HCT116 (cell line): ENCODE results near the gene CBX4. TPM values are rescaled to one million over a fixed set of nuclear protein-coding genes. Genes with fewer than 3 reads are reported as not detected.

Experiments
- ATAC-seq: fragments of 200-7000 bp; cut with Tn5 transposase; 2 replicates; pipeline ENCODE4 v1.9.1; 2020; ENCODE audit warnings: mild to moderate bottlenecking, moderate library complexity
- BruUV-seq: library from RNA; stranded (reverse); fragments of 400-500 nt; replicated peaks from 2 replicates; lab custom pipeline; 2021; lab: Mats Ljungman, UMichigan
- CTCF ChIA-PET: fragments of 300-600 bp; sonication (Branson Sonifier 250); formaldehyde crosslinking; loops from one replicate; lab custom pipeline; 2021; ENCODE audit warnings: antibody characterized with exemption; lab: Charles Lee
- POLR2A ChIA-PET: fragments of 300-600, 350-600 bp; sonication (Branson Sonifier 250); formaldehyde crosslinking; loops from one replicate; lab custom pipeline; 2021; ENCODE audit warnings: antibody characterized with exemption; lab: Charles Lee
- RAD21 ChIA-PET, 2 experiments: fragments of 300-600 bp; sonication (Branson Sonifier 250); formaldehyde crosslinking; loops; one replicate each; lab custom pipeline; 2023; ENCODE audit warnings: low total read pairs in 2 of 2; ENCODE audit not compliant: uncharacterized antibody in 2 of 2, unreplicated experiment in 2 of 2, low non-redundant PET in 1 of 2; lab: Charles Lee
- DNase-seq: peaks from one replicate; pipeline ENCODE4 v3.0.0-alpha.2; 2010; ENCODE audit warnings: low read depth, low spot score
- H2AFZ ChIP-seq: fragments of 200-600 bp; shearing (Covaris generic), sonication (generic); 2 replicates; pipeline ENCODE4 v1.6.1; 2017; ENCODE audit warnings: low read depth, mixed run types, mixed read lengths, antibody characterized with exemption, low read length; ENCODE audit not compliant: poor library complexity, severe bottlenecking
- H3K27ac ChIP-seq: 2 replicates; pipeline ENCODE4 v1.5.1; 2012; ENCODE audit warnings: low read depth, low read length
- H3K27me3 ChIP-seq: fragments of 200-600 bp; sonication (generic); 2 replicates; pipeline ENCODE4 v1.6.1; 2016; ENCODE audit warnings: mixed run types, low read length, mixed read lengths; ENCODE audit not compliant: insufficient read depth
- H3K36me3 ChIP-seq, 2 experiments: fragments of 200-500 bp in 1 of 2; fragments of 200-600 bp in 1 of 2; sonication (Bioruptor generic) in 1 of 2; sonication (generic) in 1 of 2; 2 replicates each; pipeline versions ENCODE4 v1.5.1 to v1.6.1; 2014 to 2016; ENCODE audit warnings: low read length in 2 of 2, inconsistent platforms in 1 of 2, mixed read lengths in 1 of 2, mixed run types in 1 of 2; ENCODE audit not compliant: insufficient read depth in 2 of 2, control insufficient read depth in 1 of 2
- H3K4me1 ChIP-seq, 2 experiments: fragments of 200-600 bp in 1 of 2; sonication (generic) in 1 of 2; 2 replicates each; pipeline versions ENCODE4 v1.5.1 to v1.6.1; 2012 to 2017; ENCODE audit warnings: low read length in 2 of 2, inconsistent platforms in 1 of 2, mild to moderate bottlenecking in 1 of 2, mixed read lengths in 1 of 2, mixed run types in 1 of 2, moderate library complexity in 1 of 2; ENCODE audit not compliant: insufficient read depth in 2 of 2, control insufficient read depth in 1 of 2
- H3K4me2 ChIP-seq: fragments of 200-600 bp; sonication (generic); 2 replicates; pipeline ENCODE4 v1.6.1; 2017; ENCODE audit warnings: mixed run types, low read length, mixed read lengths
- H3K4me3 ChIP-seq, 2 experiments: fragments of 200-600 bp in 1 of 2; sonication (generic) in 1 of 2; replicated peaks in 1 of 2; 2 replicates each; pipeline ENCODE4 v1.5.1; 2011 to 2016; ENCODE audit warnings: low read length in 2 of 2, control low read depth in 1 of 2, low read depth in 1 of 2, mild to moderate bottlenecking in 1 of 2, mixed read lengths in 1 of 2, mixed run types in 1 of 2
- H3K79me2 ChIP-seq: fragments of 200-600 bp; sonication (generic); 2 replicates; pipeline ENCODE4 v1.6.1; 2017; ENCODE audit warnings: mild to moderate bottlenecking, mixed run types, low read length, moderate library complexity, mixed read lengths; ENCODE audit not compliant: insufficient read depth
- H3K9ac ChIP-seq: fragments of 200-600 bp; sonication (generic); 2 replicates; pipeline ENCODE4 v1.6.1; 2016; ENCODE audit warnings: low read length, mixed read lengths
- H3K9me2 ChIP-seq: fragments of 200-600 bp; sonication (generic), shearing (Covaris generic); 2 replicates; pipeline ENCODE4 v1.6.1; 2017; ENCODE audit warnings: mixed run types, mild to moderate bottlenecking, moderate library complexity; ENCODE audit not compliant: insufficient read depth
- H3K9me3 ChIP-seq, 2 experiments: fragments of 200-500 bp in 1 of 2; fragments of 200-600 bp in 1 of 2; sonication (Bioruptor generic) in 1 of 2; sonication (generic) in 1 of 2; 2 replicates each; pipeline ENCODE4 v1.6.1; 2014 to 2017; ENCODE audit warnings: low read length in 2 of 2, mixed read lengths in 2 of 2, inconsistent platforms in 1 of 2, low read depth in 1 of 2, mild to moderate bottlenecking in 1 of 2, mixed run types in 1 of 2, moderate library complexity in 1 of 2; ENCODE audit not compliant: control insufficient read depth in 1 of 2, insufficient read depth in 1 of 2
- H4K20me1 ChIP-seq: fragments of 200-600 bp; sonication (generic), shearing (Covaris generic); 2 replicates; pipeline ENCODE4 v1.6.1; 2017; ENCODE audit warnings: mixed run types, mild to moderate bottlenecking, moderate library complexity; ENCODE audit not compliant: insufficient read depth
- CBX3 ChIP-seq: IDR thresholded peaks from 2 replicates; pipeline ENCODE4 v1.6.1; 2012; ENCODE audit warnings: low read depth
- CEBPB ChIP-seq: IDR thresholded peaks from 2 replicates; pipeline ENCODE4 v1.6.1; 2012; ENCODE audit warnings: low read depth
- CTCF ChIP-seq, 3 experiments: fragments of 200-600 bp in 1 of 3; sonication (generic) in 1 of 3; IDR thresholded peaks in 2 of 3; conservative IDR thresholded peaks in 1 of 3; 2 replicates each; pipeline ENCODE4 v1.5.1; 2012 to 2017; ENCODE audit warnings: low read depth in 2 of 3, low read length in 2 of 3, antibody characterized with exemption in 1 of 3, borderline replicate concordance in 1 of 3, control low read depth in 1 of 3, mild to moderate bottlenecking in 1 of 3, mixed read lengths in 1 of 3, mixed run types in 1 of 3, moderate library complexity in 1 of 3; ENCODE audit not compliant: insufficient read depth in 1 of 3
- EGR1 ChIP-seq: IDR thresholded peaks from 2 replicates; pipeline ENCODE4 v1.6.1; 2012; ENCODE audit warnings: low read depth
- ELF1 ChIP-seq: IDR thresholded peaks from 2 replicates; pipeline ENCODE4 v1.6.1; 2012; ENCODE audit warnings: low read depth, borderline replicate concordance
- EZH2 ChIP-seq: fragments of 200-600 bp; sonication (generic); IDR thresholded peaks from 2 replicates; pipeline ENCODE4 v1.6.1; 2017; ENCODE audit warnings: antibody characterized with exemption, mixed run types
- EZH2phosphoT487 ChIP-seq: fragments of 200-600 bp; IDR thresholded peaks from 2 replicates; pipeline ENCODE4 v1.6.1; 2018; ENCODE audit warnings: antibody characterized with exemption, borderline replicate concordance
- FOSL1 ChIP-seq: IDR thresholded peaks from 2 replicates; pipeline ENCODE4 v1.6.1; 2012; ENCODE audit warnings: low read depth
- MAX ChIP-seq: IDR thresholded peaks from 2 replicates; pipeline ENCODE4 v1.6.1; 2012
- POLR2A ChIP-seq: IDR thresholded peaks from 2 replicates; pipeline ENCODE4 v1.7.0; 2011; ENCODE audit warnings: borderline replicate concordance; ENCODE audit not compliant: insufficient read depth, insufficient read length; ENCODE audit errors: extremely low read depth
- POLR2AphosphoS5 ChIP-seq: IDR thresholded peaks from 2 replicates; pipeline ENCODE4 v1.6.1; 2011; ENCODE audit warnings: mild to moderate bottlenecking, low read depth, low read length, moderate library complexity
- RAD21 ChIP-seq: IDR thresholded peaks from 2 replicates; pipeline ENCODE4 v1.6.1; 2012; ENCODE audit warnings: low read depth, mild to moderate bottlenecking
- SP1 ChIP-seq: IDR thresholded peaks from 2 replicates; pipeline ENCODE4 v1.6.1; 2012; ENCODE audit warnings: low read depth
- SRF ChIP-seq: IDR thresholded peaks from 2 replicates; pipeline ENCODE4 v1.6.1; 2012; ENCODE audit warnings: low read depth
- TCF7L2 ChIP-seq: IDR thresholded peaks from 2 replicates; pipeline ENCODE4 v1.7.0; 2011; ENCODE audit warnings: borderline replicate concordance, inconsistent platforms; ENCODE audit not compliant: insufficient read depth, insufficient read length; ENCODE audit errors: extremely low read depth
- YY1 ChIP-seq: IDR thresholded peaks from 2 replicates; pipeline ENCODE4 v1.6.1; 2011; ENCODE audit warnings: low read length, low read depth, moderate library complexity, mild to moderate bottlenecking; ENCODE audit not compliant: insufficient replicate concordance; ENCODE audit errors: extremely low read depth
- ZNF274 ChIP-seq: fragments of 200-500 bp; sonication (Bioruptor generic); IDR thresholded peaks from 2 replicates; pipeline ENCODE4 v1.6.1; 2014; ENCODE audit warnings: mild to moderate bottlenecking, low read depth, low read length, inconsistent platforms
- intact Hi-C: fragments of 100-400 bp; cut with micrococcal nuclease; formaldehyde crosslinking; loops from 2 replicates; pipeline ENCODE4 v1.10.0; 2022
- total RNA-seq: library from RNA; stranded (reverse); gene quantifications from one replicate; pipeline ENCODE4 v1.2.1, GENCODE V29; 2021; ENCODE audit not compliant: unreplicated experiment
- TF ChIP-seq, protein P1 (sequence below): IDR thresholded peaks from 2 replicates; pipeline ENCODE4 v1.6.1; 2012; ENCODE audit warnings: low read depth
- TF ChIP-seq, protein P2 (sequence below): IDR thresholded peaks from 2 replicates; pipeline ENCODE4 v1.6.1; 2012

The CBX4 gene
- total RNA-seq, 1 experiment from 2014 or later = 60.9 TPM

GRCh38 chr17:79802736-79803420, 36.4 kb downstream of the CBX4 start:
- no peaks in the 10 kb centered on the region for H3K36me3 ChIP-seq
- no peaks in the 10 kb centered on the region for H3K27me3 ChIP-seq
- POLR2A ChIA-PET = no interaction called here
- no peak for ATAC-seq
- TF ChIP-seq CTCF (IDR thresholded peaks at IDR 0.05 in 2 of 3, conservative IDR thresholded peaks at IDR 0.05 in 1 of 3; ENCODE audit: borderline replicate concordance in 1 of 3, insufficient read depth in 1 of 3, low read depth in 2 of 3, low read length in 2 of 3) (no peak), YY1 (no peak), EZH2 (no peak), SP1 (no peak), CEBPB (no peak), POLR2A (no peak), MAX (no peak), FOSL1 (no peak), ELF1 (no peak), EGR1 (no peak), ZNF274 (no peak), EZH2phosphoT487 (no peak), CBX3 (no peak), POLR2AphosphoS5 (no peak), TCF7L2 (no peak), RAD21 (no peak), SRF (no peak)
- TF ChIP-seq, protein P1, sequence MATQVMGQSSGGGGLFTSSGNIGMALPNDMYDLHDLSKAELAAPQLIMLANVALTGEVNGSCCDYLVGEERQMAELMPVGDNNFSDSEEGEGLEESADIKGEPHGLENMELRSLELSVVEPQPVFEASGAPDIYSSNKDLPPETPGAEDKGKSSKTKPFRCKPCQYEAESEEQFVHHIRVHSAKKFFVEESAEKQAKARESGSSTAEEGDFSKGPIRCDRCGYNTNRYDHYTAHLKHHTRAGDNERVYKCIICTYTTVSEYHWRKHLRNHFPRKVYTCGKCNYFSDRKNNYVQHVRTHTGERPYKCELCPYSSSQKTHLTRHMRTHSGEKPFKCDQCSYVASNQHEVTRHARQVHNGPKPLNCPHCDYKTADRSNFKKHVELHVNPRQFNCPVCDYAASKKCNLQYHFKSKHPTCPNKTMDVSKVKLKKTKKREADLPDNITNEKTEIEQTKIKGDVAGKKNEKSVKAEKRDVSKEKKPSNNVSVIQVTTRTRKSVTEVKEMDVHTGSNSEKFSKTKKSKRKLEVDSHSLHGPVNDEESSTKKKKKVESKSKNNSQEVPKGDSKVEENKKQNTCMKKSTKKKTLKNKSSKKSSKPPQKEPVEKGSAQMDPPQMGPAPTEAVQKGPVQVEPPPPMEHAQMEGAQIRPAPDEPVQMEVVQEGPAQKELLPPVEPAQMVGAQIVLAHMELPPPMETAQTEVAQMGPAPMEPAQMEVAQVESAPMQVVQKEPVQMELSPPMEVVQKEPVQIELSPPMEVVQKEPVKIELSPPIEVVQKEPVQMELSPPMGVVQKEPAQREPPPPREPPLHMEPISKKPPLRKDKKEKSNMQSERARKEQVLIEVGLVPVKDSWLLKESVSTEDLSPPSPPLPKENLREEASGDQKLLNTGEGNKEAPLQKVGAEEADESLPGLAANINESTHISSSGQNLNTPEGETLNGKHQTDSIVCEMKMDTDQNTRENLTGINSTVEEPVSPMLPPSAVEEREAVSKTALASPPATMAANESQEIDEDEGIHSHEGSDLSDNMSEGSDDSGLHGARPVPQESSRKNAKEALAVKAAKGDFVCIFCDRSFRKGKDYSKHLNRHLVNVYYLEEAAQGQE = no peak
- TF ChIP-seq, protein P2, sequence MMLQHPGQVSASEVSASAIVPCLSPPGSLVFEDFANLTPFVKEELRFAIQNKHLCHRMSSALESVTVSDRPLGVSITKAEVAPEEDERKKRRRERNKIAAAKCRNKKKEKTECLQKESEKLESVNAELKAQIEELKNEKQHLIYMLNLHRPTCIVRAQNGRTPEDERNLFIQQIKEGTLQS = no peak
- TF ChIP-seq, all 23 proteins: peak for 0
- intact Hi-C loops = no loop called here
- no peak overlapping the region for H3K27ac ChIP-seq
- peaks cover 26 to 50% of the 10 kb centered on the region in 2 experiments for H3K4me1 ChIP-seq
- no peaks in the 10 kb centered on the region for H3K9me2 ChIP-seq
- no peak overlapping the region for H3K9ac ChIP-seq
- ChIA-PET CTCF (no interaction called here), RAD21 (no interaction called here)
- no peak overlapping the region for H3K4me2 ChIP-seq
- no TSS peak for BruUV-seq
- H3K4me3 ChIP-seq = no peak overlapping the region
- no peaks in the 10 kb centered on the region for H3K79me2 ChIP-seq
- no peaks in the 10 kb centered on the region for H3K9me3 ChIP-seq
- no peak overlapping the region for H2AFZ ChIP-seq
- H4K20me1 ChIP-seq = no peaks in the 10 kb centered on the region
- DNase-seq = no peak
